H9 (cell line): ENCODE measurements around the gene SOBP. TPM values are rescaled to one million over a fixed set of nuclear protein-coding genes. Genes with fewer than 3 reads are reported as not detected.

Experiments used
- DNase-seq: peaks from one replicate; pipeline ENCODE4 v3.0.0-alpha.2; 2017
- H2AFZ ChIP-seq: one replicate; pipeline ENCODE4 v1.6.1; 2013; ENCODE audit warnings: mild to moderate bottlenecking, low read length, control low read depth, moderate library complexity
- H2AK5ac ChIP-seq: 2 replicates; pipeline ENCODE4 v1.6.1; 2013; ENCODE audit warnings: low read length, control low read depth, mixed read lengths; ENCODE audit not compliant: insufficient read length
- H2BK120ac ChIP-seq: one replicate; pipeline ENCODE4 v1.6.1; 2013; ENCODE audit warnings: low read depth, mild to moderate bottlenecking, low read length, control low read depth, inconsistent platforms; ENCODE audit not compliant: poor library complexity, severe bottlenecking
- H2BK12ac ChIP-seq: 2 replicates; pipeline ENCODE4 v1.6.1; 2013; ENCODE audit warnings: low read length, control low read depth, mixed read lengths, low read depth; ENCODE audit not compliant: insufficient read length
- H2BK15ac ChIP-seq: 2 replicates; pipeline ENCODE4 v1.6.1; 2013; ENCODE audit warnings: low read depth, low read length, control low read depth
- H2BK20ac ChIP-seq: one replicate; pipeline ENCODE4 v1.6.1; 2013; ENCODE audit warnings: low read depth, mild to moderate bottlenecking, low read length, control low read depth, inconsistent platforms; ENCODE audit not compliant: poor library complexity, severe bottlenecking
- H2BK5ac ChIP-seq: 2 replicates; pipeline ENCODE4 v1.6.1; 2013; ENCODE audit warnings: low read length, control low read depth, mixed read lengths; ENCODE audit not compliant: insufficient read length
- H3K14ac ChIP-seq: 2 replicates; pipeline ENCODE4 v1.6.1; 2013; ENCODE audit warnings: low read length, control low read depth; ENCODE audit not compliant: insufficient read depth
- H3K18ac ChIP-seq: 2 replicates; pipeline ENCODE4 v1.6.1; 2013; ENCODE audit warnings: low read depth, mild to moderate bottlenecking, mixed read lengths, low read length, control low read depth; ENCODE audit not compliant: insufficient read length
- H3K23ac ChIP-seq: 2 replicates; pipeline ENCODE4 v1.6.1; 2013; ENCODE audit warnings: low read length, control low read depth, mixed read lengths, low read depth; ENCODE audit not compliant: insufficient read length
- H3K23me2 ChIP-seq: 2 replicates; pipeline ENCODE4 v1.6.1; 2013; ENCODE audit warnings: low read depth, mild to moderate bottlenecking, mixed read lengths, low read length, control low read depth; ENCODE audit not compliant: insufficient read length, poor library complexity, severe bottlenecking
- H3K27ac ChIP-seq: 2 replicates; pipeline ENCODE4 v1.5.1; 2013; ENCODE audit warnings: low read length, control low read depth, mixed read lengths, low read depth; ENCODE audit not compliant: insufficient read length
- H3K27me3 ChIP-seq: 2 replicates; pipeline ENCODE4 v1.6.1; 2013; ENCODE audit warnings: low read length, control low read depth, inconsistent platforms; ENCODE audit not compliant: insufficient read depth
- H3K4ac ChIP-seq: 2 replicates; pipeline ENCODE4 v1.6.1; 2013; ENCODE audit warnings: low read depth, mild to moderate bottlenecking, control low read depth, inconsistent platforms, low read length, moderate library complexity
- H3K4me1 ChIP-seq: 2 replicates; pipeline ENCODE4 v1.6.1; 2013; ENCODE audit warnings: low read length, control low read depth, inconsistent platforms; ENCODE audit not compliant: insufficient read depth
- H3K4me2 ChIP-seq: 2 replicates; pipeline ENCODE4 v1.6.1; 2013; ENCODE audit warnings: low read length, control low read depth, mixed read lengths; ENCODE audit not compliant: insufficient read length, insufficient read depth
- H3K56ac ChIP-seq: 2 replicates; pipeline ENCODE4 v1.6.1; 2013; ENCODE audit warnings: low read depth, mild to moderate bottlenecking, mixed read lengths, low read length, control low read depth; ENCODE audit not compliant: insufficient read length
- H3K79me1 ChIP-seq: 2 replicates; pipeline ENCODE4 v1.6.1; 2013; ENCODE audit warnings: low read depth, mild to moderate bottlenecking, moderate library complexity, low read length, control low read depth, inconsistent platforms; ENCODE audit not compliant: insufficient read depth, poor library complexity, severe bottlenecking
- H3K79me2 ChIP-seq: 2 replicates; pipeline ENCODE4 v1.6.1; 2013; ENCODE audit warnings: low read length, control low read depth, inconsistent platforms; ENCODE audit not compliant: insufficient read depth
- H3K9ac ChIP-seq: 2 replicates; pipeline ENCODE4 v1.6.1; 2013; ENCODE audit warnings: low read length, control low read depth, mixed read lengths; ENCODE audit not compliant: insufficient read length; ENCODE audit errors: extremely low read depth
- H3K9me3 ChIP-seq: one replicate; pipeline ENCODE4 v1.6.1; 2013; ENCODE audit warnings: low read depth, low read length, inconsistent platforms; ENCODE audit not compliant: control insufficient read depth
- H3T11ph ChIP-seq: one replicate; pipeline ENCODE4 v1.6.1; 2013; ENCODE audit warnings: mild to moderate bottlenecking, low read length, control low read depth, inconsistent platforms
- H4K20me1 ChIP-seq: one replicate; pipeline ENCODE4 v1.6.1; 2013; ENCODE audit not compliant: control insufficient read depth, insufficient read length, insufficient read depth
- H4K5ac ChIP-seq: 2 replicates; pipeline ENCODE4 v1.6.1; 2013; ENCODE audit warnings: low read depth, mild to moderate bottlenecking, mixed read lengths, low read length, control low read depth; ENCODE audit not compliant: insufficient read length
- H4K8ac ChIP-seq: replicated peaks from 2 replicates; pipeline ENCODE4 v1.6.1; 2013; ENCODE audit warnings: low read length, control low read depth, mixed read lengths, low read depth; ENCODE audit not compliant: insufficient read length
- H4K91ac ChIP-seq: 2 replicates; pipeline ENCODE4 v1.6.1; 2013; ENCODE audit warnings: low read depth, mild to moderate bottlenecking, moderate library complexity, mixed read lengths, low read length, control low read depth; ENCODE audit not compliant: insufficient read length
- H3K27ac Mint-ChIP-seq, 3 experiments: 2 replicates in 2 of 3; 3 replicates in 1 of 3; pipeline ENCODE4 v1.8.0; 2020 to 2021; ENCODE audit warnings: mixed read lengths in 3 of 3, mild to moderate bottlenecking in 1 of 3, moderate library complexity in 1 of 3
- H3K27me3 Mint-ChIP-seq: 2 replicates; pipeline ENCODE4 v1.8.0; 2021; ENCODE audit warnings: low read depth, mild to moderate bottlenecking, moderate library complexity, mixed read lengths
- H3K36me3 Mint-ChIP-seq, 3 experiments: 2 replicates in 2 of 3; 3 replicates in 1 of 3; pipeline ENCODE4 v1.8.0; 2020 to 2021; ENCODE audit warnings: low read depth in 3 of 3, mixed read lengths in 3 of 3; ENCODE audit not compliant: insufficient read depth in 1 of 3
- H3K4me1 Mint-ChIP-seq, 2 experiments: 2 replicates each; pipeline ENCODE4 v1.8.0; 2020; ENCODE audit warnings: mixed read lengths in 2 of 2
- H3K4me3 Mint-ChIP-seq, 2 experiments: 2 replicates in 1 of 2; 3 replicates in 1 of 2; pipeline ENCODE4 v1.8.0; 2020 to 2021; ENCODE audit warnings: mild to moderate bottlenecking in 2 of 2, mixed read lengths in 2 of 2, moderate library complexity in 1 of 2
- H3K9me3 Mint-ChIP-seq, 2 experiments: 2 replicates in 1 of 2; 3 replicates in 1 of 2; pipeline ENCODE4 v1.8.0; 2020; ENCODE audit warnings: mild to moderate bottlenecking in 2 of 2, mixed read lengths in 2 of 2, moderate library complexity in 1 of 2
- CTCF ChIP-seq: fragments of 200-600 bp; sonication (generic); conservative IDR thresholded peaks from 3 replicates; pipeline ENCODE4 v1.8.0; 2021; ENCODE audit warnings: antibody characterized with exemption, mild to moderate bottlenecking
- WGBS: extraction: QIAGEN DNeasy Blood & Tissue Kit; methylation state at CpG from one replicate; pipeline ENCODE4 v1.1.7; 2013; ENCODE audit warnings: missing lambda C conversion rate, low lambda C conversion rate, mixed read lengths; ENCODE audit not compliant: insufficient read length; ENCODE audit errors: extremely low coverage; 5-methylcytosine and 5-hydroxymethylcytosine counted together
- total RNA-seq: library from RNA; stranded (reverse); gene quantifications from 2 replicates; pipeline ENCODE4 v1.2.1, GENCODE V29; 2021

The SOBP gene
- total RNA-seq, 1 experiment from 2014 or later = 4.3 TPM

- H3K56ac ChIP-seq = no peak overlapping the region
- H3K79me2 ChIP-seq = no peaks in the 10 kb centered on the region
- H3K4ac ChIP-seq = no peak overlapping the region
- H3K79me1 ChIP-seq = no peaks in the 10 kb centered on the region
- H3K18ac ChIP-seq = no peak overlapping the region
- H4K20me1 ChIP-seq = no peaks in the 10 kb centered on the region
- no peak for TF ChIP-seq CTCF
- no peak overlapping the region for H2BK5ac ChIP-seq
- H3K14ac ChIP-seq = no peak overlapping the region; the same call in 1 of the 2 replicates
- H3K27ac ChIP-seq = no peak overlapping the region
- peaks cover 36% of the 10 kb centered on the region for H3K23me2 ChIP-seq
- H4K8ac ChIP-seq = no peak overlapping the region
- peak overlapping the region; percentile 98 for H3K4me2 ChIP-seq
- H3K4me1 ChIP-seq = peaks cover 6% of the 10 kb centered on the region
- Mint-ChIP-seq H3K4me3 (peak overlapping the region; percentile 88 to 97), H3K27me3 (peaks cover 43% of the 10 kb centered on the region), H3K36me3 (no peaks in the 10 kb centered on the region), H3K9me3 (no peaks in the 10 kb centered on the region; a peak in 1 of 5 replicates), H3K27ac (0 out of 7 replicates have a peak overlapping the region, but pooled peaks of 1 of the 3 experiments have one; percentile 9), H3K4me1 (peaks cover 17 to 20% of the 10 kb centered on the region in 2 experiments)
- no peak overlapping the region for H3K9ac ChIP-seq
- H3K9me3 ChIP-seq = no peaks in the 10 kb centered on the region
- peaks cover 23% of the 10 kb centered on the region for H3K27me3 ChIP-seq
- H2AFZ ChIP-seq = no peak overlapping the region
- peak; percentile 76 for DNase-seq
- no peak overlapping the region for H4K5ac ChIP-seq
- H2AK5ac ChIP-seq = no peak overlapping the region
- no peak overlapping the region for H2BK20ac ChIP-seq
- no peak overlapping the region for H2BK15ac ChIP-seq
- no peak overlapping the region for H2BK120ac ChIP-seq
- H4K91ac ChIP-seq = no peak overlapping the region
- H3T11ph ChIP-seq = no peak overlapping the region
- H3K23ac ChIP-seq = no peak overlapping the region
- no peak overlapping the region for H2BK12ac ChIP-seq
- WGBS = no CpG with 5 or more reads among the region's 51 CpGs
Measured at GRCh38 chr6:107488875-107489635, 862 bp upstream of the SOBP start.
